Measurements from ENCODE around the gene MUL1. TPM values are rescaled to one million over a fixed set of nuclear protein-coding genes. Genes with fewer than 3 reads are reported as not detected.

MUL1 gene
- total RNA-seq, 4 donors from 2014 or later: 5.8 to 42.9 (median 28.7) TPM

DNA sequence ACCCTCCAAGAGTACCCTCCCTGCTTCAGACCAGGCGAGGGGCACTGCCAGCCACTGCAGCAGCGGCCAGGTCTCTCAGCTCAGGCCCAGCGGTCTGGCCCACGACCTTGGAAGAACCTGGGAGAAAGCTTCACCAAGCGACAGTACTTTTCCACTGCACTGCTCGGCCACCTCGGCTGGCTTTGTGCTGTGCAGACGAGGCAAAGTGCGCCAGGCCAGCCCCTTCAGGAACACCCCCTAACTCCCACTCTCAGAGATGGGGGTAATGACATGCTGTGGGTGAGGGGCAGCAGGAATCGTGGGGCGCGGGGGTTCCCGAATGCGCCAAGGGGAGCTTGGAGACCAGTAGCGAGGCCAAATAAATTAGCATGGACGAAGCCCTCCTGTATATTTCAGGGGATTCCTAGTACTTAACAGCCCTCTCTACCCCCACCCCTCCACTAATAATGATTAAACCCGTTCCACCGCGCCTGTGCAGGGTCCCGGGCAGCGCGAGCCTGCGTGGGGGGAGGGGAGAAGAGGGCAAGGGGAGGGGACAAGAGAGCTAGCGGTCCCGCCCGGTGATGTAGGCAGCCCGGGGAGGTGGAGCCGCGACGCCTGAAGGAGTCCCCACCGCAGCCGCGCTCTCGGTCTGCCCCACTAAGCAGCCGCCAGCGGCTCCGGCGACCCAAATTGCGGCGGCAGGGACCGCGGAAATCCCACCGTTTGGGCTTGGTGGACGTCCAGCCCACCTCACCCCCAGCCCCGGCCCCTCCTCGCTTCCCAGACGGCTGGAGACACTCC lies 44.2 kb upstream of the MUL1 start, which contains the start of gene FAM43B:
FAM43B (plus strand) TSS at position 629 of the 783 bp plus-strand sequence. CDS start 401 bp downstream, outside the sequence.
- H3K36me3 ChIP-seq: no peaks in the 10 kb centered on the region
- peak within 1 kb of the TSS in 2 of 4 donors; percentile 27 to 40 for H3K4me3 ChIP-seq
- DNase-seq: peak in 2 of 3 donors; percentile 51 to 55
- no peaks in the 10 kb centered on the region for H3K9me3 ChIP-seq
- H3K27ac ChIP-seq: no peak within 1 kb of the TSS
- H3K27me3 ChIP-seq: peaks cover 0 to 13% of the 10 kb centered on the region in 2 donors
- TF ChIP-seq, protein P1, sequence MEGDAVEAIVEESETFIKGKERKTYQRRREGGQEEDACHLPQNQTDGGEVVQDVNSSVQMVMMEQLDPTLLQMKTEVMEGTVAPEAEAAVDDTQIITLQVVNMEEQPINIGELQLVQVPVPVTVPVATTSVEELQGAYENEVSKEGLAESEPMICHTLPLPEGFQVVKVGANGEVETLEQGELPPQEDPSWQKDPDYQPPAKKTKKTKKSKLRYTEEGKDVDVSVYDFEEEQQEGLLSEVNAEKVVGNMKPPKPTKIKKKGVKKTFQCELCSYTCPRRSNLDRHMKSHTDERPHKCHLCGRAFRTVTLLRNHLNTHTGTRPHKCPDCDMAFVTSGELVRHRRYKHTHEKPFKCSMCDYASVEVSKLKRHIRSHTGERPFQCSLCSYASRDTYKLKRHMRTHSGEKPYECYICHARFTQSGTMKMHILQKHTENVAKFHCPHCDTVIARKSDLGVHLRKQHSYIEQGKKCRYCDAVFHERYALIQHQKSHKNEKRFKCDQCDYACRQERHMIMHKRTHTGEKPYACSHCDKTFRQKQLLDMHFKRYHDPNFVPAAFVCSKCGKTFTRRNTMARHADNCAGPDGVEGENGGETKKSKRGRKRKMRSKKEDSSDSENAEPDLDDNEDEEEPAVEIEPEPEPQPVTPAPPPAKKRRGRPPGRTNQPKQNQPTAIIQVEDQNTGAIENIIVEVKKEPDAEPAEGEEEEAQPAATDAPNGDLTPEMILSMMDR (IDR thresholded peaks at IDR 0.05): no peak
- no peak for TF ChIP-seq POLR2A (IDR thresholded peaks at IDR 0.05)
- H3K4me1 ChIP-seq: peaks cover 0 to 23% (median 0%) of the 10 kb centered on the region in 4 donors

DNA sequence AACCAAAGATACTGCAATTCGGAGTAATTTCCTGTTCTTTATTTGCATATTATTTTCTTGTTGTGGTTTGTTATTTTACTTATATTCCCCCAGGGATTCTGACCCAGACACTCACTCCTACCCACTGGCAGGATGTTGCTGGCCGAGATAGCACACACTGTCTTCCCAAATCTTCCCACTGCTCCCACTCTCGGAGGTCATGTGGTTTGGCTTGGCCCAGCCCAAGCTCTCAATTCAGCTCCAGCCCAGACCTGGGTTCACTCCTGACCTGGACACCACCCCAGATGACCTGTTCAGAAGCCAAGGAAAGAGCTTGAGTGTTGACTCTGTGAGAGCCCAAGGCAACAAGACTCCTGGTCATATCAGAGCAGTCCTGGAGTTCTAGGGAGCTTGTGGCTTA lies 43.2 kb upstream of the MUL1 start:
- DNase-seq: no peak
- no peak overlapping the region for H3K4me3 ChIP-seq
- TF ChIP-seq, protein P1 (IDR thresholded peaks at IDR 0.05): no peak
- no peak for TF ChIP-seq POLR2A (IDR thresholded peaks at IDR 0.05)
- H3K36me3 ChIP-seq: no peaks in the 10 kb centered on the region
- peaks cover 0 to 13% of the 10 kb centered on the region in 2 donors for H3K27me3 ChIP-seq
- no peaks in the 10 kb centered on the region for H3K9me3 ChIP-seq
- H3K27ac ChIP-seq: no peak overlapping the region
- peaks cover 0 to 23% (median 0%) of the 10 kb centered on the region in 4 donors for H3K4me1 ChIP-seq

DNA sequence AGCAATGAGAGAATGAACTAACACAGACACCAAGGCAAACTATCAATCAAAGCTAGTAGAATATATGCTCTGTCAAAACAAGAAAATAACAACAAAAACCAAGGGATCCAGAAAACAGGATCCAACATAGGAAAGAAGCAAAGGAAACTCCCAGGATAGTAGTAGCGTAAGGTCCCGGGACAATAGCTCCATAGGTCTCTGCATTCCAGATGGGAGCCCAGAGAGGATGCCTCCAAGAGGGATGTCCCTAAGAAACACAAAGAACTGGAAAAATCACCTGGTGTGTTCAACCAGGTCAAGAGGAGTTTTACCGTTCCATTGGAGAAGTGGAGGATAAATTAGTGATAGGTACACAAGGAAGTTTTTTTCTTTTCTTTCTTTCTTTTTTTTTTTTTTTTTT lies 38.7 kb upstream of the MUL1 start:
- DNase-seq: no peak
- Histone ChIP-seq H3K27me3 (no peaks in the 10 kb centered on the region), H3K4me1 (no peaks in the 10 kb centered on the region), H3K9me3 (no peaks in the 10 kb centered on the region), H3K4me3 (no peak overlapping the region), H3K36me3 (no peaks in the 10 kb centered on the region), H3K27ac (no peak overlapping the region)
- TF ChIP-seq, protein P1 (IDR thresholded peaks at IDR 0.05): no peak
- no peak for TF ChIP-seq POLR2A (IDR thresholded peaks at IDR 0.05)

DNA sequence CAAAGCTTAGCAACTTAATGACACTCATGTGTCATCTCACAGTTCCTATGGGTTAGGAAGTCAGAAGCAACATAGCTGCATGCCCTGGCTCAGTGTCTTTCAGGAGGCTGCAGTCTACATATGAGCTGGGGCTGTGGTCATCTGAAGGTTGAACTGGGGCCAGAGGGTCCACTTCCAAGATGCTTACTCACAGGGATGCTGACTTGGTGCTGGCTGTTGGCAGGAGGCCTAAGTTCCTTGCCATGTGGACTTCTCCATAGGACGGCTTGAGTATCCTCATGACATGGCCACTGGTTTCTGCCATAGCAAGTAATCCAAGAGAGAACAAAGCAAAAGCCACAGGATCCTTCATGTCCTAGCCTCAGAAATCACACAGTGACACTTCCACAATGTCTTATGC lies 32.3 kb upstream of the MUL1 start:
- Histone ChIP-seq H3K27ac (no peak overlapping the region), H3K4me3 (no peak overlapping the region), H3K27me3 (no peaks in the 10 kb centered on the region), H3K9me3 (no peaks in the 10 kb centered on the region), H3K36me3 (no peaks in the 10 kb centered on the region), H3K4me1 (no peaks in the 10 kb centered on the region)
- DNase-seq: no peak
- TF ChIP-seq, protein P1 (IDR thresholded peaks at IDR 0.05): no peak
- TF ChIP-seq POLR2A (IDR thresholded peaks at IDR 0.05): no peak

DNA sequence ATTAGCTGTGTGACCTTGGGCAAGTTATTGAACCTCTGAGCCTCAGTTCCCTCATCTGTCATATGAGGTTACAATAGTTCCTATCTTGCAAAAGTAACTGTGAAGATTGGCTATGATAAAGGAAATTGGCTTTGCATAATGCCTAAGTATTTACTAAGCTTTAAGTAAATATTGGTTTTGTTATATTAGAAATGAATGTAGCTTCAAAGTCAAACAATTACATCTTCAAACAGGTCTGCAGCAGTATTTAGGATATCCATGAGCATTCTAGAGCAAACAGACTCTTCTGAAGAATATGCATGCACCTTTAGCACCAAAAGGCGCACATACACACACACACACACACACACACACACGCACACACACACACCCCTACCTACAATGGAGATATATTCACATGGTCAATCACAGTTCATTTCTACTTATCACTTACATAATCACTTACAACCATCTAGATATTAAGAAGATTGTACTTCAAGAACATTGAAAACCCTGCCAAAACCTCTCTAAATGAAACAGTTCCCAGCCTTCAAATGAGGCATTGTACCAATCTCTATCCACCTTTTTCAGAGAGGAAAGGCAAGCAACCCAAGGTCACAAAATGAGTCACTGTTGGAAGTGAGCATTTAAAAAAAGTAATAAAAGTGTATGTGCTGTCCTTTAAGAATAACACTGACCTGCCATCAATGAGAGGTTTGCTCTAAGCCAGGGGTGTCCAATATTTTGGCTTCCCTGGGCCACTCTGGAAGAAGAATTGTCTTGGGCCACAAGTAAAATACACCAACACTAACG lies 31.0 kb upstream of the MUL1 start:
- no peaks in the 10 kb centered on the region for H3K4me1 ChIP-seq
- H3K9me3 ChIP-seq: no peaks in the 10 kb centered on the region
- no peaks in the 10 kb centered on the region for H3K27me3 ChIP-seq
- no peak overlapping the region for H3K4me3 ChIP-seq
- no peaks in the 10 kb centered on the region for H3K36me3 ChIP-seq
- no peak overlapping the region for H3K27ac ChIP-seq
- no peak for TF ChIP-seq POLR2A (IDR thresholded peaks at IDR 0.05)
- TF ChIP-seq, protein P1 (IDR thresholded peaks at IDR 0.05): no peak
- DNase-seq: no peak
